HG02623 (cell line): ENCODE measurements around the gene GIMAP4.
"Not testable (repeated sequence)": the region's sequence is repeated elsewhere in the genome, so short reads cannot be mapped to it uniquely, and the experiment has no call there.

ENCODE experiments used
- ATAC-seq: cut with Tn5 transposase; IDR thresholded peaks from one replicate; pipeline ENCODE4 v1.9.1; 2021; ENCODE audit warnings: moderate library complexity; ENCODE audit not compliant: unreplicated experiment

GIMAP4 gene

DNA sequence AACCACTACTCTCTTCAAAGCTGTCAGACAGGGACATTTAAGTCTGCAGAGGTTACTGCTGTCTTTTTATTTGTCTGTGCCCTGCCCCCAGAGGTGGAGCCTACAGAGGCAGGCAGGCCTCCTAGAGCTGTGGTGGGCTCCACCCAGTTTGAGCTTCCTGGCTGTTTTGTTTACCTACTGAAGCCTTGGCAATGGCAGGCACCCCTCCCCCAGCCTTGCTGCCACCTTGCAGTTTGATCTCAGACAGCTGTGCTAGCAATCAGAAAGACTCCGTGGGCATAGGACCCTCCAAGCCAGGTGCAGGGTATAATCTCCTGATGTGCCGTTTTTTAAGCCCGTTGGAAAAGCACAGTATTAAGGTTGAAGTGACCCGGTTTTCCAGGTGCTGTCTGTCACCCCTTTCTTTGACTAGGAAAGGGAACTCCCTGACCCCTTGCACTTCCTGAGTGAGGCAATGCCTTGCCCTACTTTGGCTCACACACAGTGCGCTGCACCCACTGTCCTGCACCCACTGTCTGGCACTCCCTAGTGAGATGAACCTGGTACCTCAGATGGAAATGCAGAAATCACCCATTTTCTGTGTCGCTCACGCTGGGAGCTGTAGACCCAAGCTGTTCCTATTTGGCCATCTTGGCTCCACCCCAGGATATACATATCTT is 12.9 kb downstream of the GIMAP4 start:
- ATAC-seq: not testable (repeated sequence)

DNA sequence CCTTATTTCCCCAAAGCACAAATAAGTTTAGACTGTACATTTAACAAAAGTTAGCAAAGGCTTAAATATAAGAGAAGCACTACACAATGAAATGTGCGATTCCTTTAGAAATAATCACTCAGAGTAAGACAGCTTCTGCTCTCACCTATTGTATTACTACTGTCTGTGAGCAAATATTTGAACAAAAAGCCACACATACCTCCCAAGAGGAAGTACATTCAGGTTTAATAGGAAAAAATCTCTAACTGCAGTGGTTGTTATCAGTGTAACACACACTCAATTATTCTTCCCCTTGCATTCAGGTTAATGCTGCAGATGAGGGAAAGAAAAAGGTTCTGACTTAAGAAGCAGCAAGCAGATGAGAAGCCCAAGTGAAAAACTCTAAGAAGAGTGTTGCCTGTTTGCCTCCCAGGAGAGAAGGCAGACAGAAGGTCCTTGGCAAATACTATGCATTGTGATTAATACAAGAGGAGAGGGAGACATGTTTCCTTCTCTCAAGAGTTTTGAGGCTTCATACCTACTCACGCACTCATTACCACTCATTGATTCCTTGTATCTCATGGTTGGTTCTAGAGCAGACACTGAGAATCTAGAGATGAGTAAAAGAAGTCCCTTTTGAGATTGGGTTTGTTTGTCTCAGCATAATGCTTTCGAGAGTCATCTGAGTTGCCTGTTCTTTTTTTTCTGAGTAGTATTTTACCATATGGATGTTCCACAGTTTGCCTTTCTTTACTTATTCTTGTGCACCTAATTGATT is 13.6 kb downstream of the GIMAP4 start:
- ATAC-seq: no peak

DNA sequence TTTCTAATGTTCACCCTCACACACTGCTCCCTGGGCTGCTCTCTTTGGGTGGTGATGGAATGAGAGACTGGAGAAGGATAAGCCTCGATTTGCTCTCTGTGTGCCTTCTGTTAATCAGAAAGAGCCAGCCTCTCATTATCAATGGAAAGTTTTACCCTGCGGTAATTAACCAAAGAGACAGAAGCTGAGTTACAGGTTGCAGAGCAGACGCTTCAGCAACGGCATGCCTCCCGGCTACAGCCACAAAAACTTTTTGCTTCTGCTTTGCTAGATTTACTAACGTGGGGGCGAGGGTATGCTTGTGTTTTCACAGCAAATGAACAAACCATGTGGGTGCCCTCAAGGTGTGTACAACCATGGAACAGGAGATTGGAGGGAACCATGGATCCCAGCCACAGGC is 18.0 kb downstream of the GIMAP4 start:
- ATAC-seq: no peak

DNA sequence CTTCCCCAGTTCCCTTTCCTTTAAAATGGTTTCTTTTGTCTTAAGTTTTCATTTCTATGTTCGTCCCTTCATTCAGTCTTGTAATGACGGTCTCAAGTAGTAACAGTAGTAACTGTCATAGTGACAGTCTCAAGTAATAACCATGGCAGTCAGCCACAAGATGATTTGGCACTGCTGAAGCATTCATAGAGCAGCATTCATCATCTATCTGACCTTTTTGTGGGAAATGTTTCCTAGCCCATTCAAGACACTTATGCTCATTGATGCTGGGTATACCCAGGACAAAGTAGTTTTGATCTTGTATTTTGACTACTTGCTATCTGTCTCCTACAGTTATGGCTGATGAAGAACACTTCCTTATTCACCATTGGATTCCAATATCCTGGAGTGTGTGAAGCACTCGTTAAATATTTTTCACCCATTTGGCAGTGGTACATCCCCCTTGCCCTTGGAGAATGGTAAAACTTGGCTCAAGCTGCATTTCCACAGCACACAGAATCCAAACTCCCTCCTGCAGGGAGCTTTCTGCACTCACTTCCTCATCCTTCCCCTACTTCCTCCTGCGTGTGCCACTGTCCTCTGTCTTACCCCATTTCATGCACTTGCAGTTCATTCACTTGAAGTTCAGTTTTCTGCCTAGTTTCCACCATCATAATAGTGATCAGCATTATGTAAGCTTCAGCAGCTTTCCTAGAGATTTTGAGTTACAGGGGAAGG is 19.0 kb downstream of the GIMAP4 start:
- ATAC-seq: no peak

DNA sequence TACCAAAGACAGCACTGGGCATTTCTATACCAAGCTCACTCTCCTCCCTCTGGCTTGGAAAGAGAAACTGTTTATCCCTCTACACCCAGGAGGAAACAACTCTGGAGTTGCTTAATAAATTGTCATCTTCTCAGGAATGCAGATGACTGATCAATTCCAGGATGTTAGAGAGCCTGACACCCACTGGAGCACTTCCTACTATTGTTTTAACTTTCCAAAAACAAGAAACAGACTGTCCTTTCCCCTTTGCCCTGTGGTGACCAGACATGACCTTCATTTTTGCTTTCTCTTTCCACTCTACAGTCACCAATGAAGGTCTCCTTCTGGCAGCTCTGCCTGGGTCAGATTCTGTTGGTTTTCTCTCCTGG is 19.6 kb downstream of the GIMAP4 start:
- ATAC-seq: no peak

DNA sequence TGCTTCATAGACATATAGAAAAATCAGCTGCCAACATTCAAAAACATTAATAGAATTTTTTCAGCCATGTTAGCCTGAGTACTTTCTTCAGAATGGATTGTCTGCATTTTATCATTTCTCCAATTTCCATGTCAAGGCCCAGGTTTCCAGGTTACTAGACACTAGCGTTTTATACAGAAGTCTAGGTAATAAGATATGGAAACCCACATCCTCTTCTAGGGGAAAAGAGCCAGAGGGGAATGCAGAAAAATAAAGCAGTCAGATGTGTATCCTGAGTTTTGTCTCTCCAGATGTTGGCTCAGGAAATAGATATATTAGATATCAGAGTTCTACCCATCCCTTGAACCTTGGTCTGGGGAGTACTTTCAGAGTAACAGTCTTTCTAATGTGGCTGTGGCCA is 20.4 kb downstream of the GIMAP4 start:
- ATAC-seq: no peak

DNA sequence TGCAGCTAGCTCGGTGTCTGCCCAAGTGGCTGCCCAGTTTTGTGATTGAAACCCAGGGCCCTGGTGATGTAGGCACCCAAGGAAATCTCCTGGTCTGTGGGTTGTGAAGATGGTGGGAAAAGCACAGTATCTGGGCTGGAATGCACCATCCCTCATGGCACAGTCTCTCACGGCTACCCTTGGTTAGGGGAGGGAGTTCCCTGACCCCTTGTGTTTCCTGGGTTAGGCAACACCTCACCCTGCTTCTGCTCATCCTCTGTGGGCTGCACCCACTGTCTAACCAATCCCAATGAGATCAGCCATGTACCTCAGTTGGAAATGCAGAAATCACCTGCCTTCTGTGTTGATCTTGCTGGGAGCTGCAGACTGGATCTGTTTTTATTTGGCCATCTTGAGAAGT is 27.6 kb downstream of the GIMAP4 start:
- no peak for ATAC-seq

DNA sequence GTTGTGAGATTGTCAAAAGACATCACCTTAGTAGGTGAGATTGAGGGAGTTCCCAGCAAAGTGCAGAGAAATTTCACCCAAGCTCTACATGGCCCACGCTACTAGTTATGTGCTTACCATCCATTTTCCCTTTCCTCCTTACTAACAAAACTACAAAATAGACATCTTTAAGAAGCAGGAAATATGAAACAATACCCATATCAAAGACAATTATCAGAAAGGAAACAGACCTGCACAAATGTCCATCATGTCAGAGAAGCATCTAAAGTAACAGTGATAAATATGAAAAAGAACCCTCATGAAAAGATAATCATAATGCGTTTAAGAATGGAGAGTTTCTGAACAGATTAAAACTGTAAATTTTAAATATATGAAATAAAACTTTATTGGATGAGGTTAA is 28.2 kb downstream of the GIMAP4 start:
- no peak for ATAC-seq

DNA sequence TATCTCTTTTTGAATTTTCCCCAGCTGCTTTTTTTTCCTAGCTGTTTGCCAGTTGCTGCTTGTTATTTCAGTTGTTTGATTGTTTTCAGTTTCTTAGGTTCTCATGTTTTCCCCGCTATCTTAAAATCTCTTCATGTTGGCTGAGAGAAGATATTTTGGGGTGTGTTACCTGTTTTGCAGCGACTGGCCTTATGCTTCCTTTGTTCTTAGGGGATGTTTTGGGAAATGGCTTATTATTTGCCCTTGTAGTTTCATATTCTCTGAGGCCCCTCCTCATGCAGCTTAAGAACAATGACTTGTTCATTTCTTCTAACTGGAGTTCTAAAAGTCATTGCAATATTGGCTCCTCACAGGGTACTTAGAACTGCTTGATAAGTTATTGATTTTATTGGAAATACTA is 36.4 kb downstream of the GIMAP4 start:
- ATAC-seq: not testable (repeated sequence)

DNA sequence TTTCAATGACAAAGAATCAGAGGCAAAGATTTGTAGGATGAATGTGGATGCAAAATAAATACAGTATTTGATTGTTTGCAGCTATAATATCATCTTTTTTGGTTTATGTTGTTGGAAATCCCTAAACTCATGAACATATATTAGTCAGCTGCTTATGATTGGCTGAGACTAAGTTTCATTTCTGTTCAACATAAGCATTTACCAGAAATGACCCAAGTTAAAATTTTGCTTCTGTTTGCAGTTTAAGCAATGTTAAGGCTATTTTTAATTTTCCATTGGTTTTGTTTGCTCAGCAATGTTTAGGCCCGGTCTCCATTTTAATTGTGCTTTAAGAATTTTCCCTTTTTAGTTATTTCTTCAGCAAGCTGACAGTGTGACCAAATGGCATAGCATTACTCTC is 43.0 kb downstream of the GIMAP4 start:
- ATAC-seq: no peak

DNA sequence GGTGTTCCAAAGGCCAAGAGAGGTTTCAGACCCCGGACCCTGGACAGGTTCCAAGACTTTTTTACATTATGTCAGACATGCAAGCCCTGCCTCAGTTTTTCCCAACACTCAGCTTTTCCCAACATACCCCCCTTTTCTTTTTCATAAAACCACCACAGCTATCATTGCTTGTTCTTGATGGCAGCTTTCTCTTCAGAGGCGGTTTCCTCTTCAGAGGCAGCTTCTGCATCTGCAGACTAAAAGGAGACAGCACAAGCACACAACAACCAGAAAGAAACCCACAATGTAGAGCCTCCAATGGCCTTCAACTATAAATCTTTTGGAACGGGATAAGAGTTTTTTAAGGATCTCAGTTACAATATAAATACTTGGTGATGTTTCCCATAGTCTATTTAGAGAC is 45.7 kb downstream of the GIMAP4 start:
- no peak for ATAC-seq

DNA sequence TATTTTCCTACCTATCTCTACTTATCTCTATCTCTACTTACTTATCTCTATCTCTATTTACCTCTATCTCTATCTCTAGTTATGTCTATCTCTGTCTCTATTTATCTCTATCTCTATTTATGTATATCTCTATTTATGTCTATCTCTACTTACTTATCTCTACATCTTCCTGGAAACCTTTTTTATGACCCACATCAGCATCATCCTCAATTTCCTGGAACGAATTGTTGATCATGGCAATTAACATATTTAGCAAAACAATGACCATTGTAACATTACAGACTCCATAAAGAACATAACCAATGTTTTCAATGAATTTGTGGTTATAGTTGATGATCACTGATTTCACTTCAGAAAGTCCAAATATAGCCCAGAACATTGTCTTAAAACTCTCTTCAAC is 46.7 kb downstream of the GIMAP4 start:
- ATAC-seq: no peak

DNA sequence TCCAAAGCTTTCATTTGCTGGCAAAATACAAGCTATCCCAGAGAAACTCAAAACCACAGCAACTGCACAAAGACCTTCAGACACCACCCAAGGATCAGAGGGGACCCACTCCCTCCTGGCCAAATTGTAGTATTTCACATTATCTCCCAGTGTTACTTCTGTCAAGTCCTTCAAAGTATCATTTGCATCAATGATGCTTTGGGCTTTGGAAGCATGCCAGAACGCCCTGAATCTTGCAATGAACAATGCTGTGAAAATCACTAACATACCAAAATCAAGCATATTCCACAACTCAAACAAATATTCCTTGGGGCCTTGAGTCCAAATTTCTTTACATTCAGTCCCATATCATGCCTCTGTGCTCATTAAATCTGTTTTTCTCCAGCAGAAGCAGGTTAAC is 47.2 kb downstream of the GIMAP4 start:
- ATAC-seq: not testable (repeated sequence)

DNA sequence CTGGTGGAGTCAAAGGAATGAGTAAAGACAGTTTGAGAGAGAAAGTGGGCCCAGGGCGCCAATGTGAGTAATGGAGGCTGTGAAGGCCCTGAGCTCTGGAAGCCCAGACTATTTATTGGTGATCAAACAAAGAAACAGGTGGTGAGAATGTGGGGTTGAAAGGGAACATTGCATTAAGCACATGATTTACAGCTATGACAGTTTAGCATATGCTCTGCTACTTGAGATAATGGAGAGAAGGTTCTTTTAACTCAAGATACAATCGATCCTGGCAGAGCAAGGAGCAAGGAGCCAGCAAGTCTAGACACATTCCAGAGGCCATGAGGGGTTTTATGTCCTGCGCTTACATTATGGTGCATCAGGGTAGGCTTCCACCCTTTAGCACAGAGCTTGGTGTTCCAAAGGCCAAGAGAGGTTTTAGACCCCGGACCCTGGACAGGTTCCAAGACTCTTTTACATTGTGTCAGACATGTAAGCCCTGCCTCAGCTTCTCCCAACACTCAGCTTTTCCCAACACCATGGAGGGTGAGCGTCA is 48.1 kb downstream of the GIMAP4 start:
- not testable (repeated sequence) for ATAC-seq

DNA sequence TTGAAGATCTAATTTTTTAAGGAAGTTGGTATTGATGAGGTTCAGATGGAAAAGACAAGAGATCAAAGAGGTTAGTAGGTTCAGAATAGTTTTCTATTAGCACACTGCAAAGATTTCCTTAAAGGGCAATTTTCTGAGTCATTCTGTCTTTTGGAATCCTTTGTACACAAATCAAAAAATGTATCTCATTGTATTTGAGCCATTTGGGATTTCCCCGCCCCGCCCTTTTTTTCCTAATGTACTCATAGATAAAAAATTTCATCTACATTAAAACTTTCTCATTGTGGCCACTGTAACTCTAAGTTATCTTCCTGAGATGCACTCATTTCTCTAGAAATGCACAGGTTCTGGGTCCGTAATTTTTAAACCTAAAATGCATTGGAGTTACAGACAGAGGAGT is 52.9 kb downstream of the GIMAP4 start:
- ATAC-seq: no peak

DNA sequence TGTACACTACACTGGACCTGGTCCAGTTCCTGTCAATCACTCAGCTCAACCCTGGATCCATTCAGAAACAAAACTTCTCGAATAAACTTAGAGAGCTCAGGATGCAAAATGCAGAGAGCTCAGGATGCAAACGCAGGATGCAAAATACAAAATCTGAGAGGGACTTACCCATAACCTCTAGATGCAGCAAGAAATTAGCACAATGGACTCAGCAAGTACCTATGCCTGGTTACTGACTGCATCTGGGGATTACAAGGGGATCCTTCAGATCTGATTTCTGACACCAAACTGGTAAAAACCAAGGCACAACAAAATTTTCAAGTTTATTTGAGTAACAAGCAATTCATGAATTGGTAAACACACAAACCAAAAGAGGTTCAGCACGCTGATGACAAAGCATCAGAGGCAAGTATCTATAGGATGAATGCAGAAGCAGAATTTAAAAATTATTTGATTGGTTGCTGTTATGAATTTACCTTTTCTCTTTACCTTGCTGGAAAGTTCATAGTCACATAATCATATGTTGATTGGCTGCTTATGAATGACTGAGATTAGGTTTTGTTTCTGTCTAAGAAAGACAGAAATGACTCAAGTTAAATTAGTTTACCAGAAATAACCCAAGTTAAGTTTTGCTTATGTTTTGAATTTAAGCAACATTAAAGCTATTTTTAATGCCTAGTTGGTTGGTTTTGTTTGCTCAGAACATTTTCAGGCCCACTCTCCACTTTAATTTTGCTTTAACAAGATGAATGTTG is 53.6 kb downstream of the GIMAP4 start:
- peak; percentile 51 for ATAC-seq

DNA sequence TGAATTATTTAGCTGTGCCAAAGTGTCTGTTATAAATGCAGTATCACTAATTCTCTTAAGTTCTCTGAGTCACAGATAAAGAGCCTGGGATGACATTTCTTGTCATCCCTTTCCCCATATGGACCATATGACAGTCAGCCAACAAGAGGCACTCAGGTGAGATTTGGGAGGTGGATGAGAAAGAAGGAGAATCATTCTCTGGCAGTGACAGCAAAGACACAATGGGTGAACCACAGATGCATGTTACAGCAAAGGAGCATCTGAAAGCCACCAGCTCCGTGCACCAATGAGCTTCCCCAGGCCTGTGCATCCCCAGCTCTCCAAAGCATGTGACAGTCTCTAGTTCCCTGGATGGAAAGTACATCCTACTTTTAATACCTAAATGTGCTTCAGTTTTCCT is 54.2 kb downstream of the GIMAP4 start:
- ATAC-seq: peak; percentile 36
